RPMI7951 (cell line): ENCODE results near the gene IL36B. TPM values are rescaled to one million over a fixed set of nuclear protein-coding genes. Genes with fewer than 3 reads are reported as not detected.
A peak's percentile ranks its signal among the peaks of the same experiment; 100 is the strongest.
"Not testable (repeated sequence)": the region's sequence is repeated elsewhere in the genome, so short reads cannot be mapped to it uniquely, and the experiment has no call there.

Experiments used
- DNase-seq: peaks from one replicate; pipeline ENCODE4 v3.0.0-alpha.2; 2012; ENCODE audit warnings: low read depth
- total RNA-seq: library from RNA; depleted of rRNA; stranded (reverse); fragments of >200 nt; shearing (Covaris generic); gene quantifications from 2 replicates; pipeline ENCODE4 v1.2.3, GENCODE V29; 2014; rRNA removed

Gene IL36B
- not detected in 2 replicates for total RNA-seq

- DNase-seq, result no peak
Measured at GRCh38 chr2:113052396-113052917, at the start of gene IL36B. Gene IL36B (minus strand): TSS chr2:113052867.

GRCh38 chr2:113102133-113102532 lies 49.5 kb upstream of the IL36B start:
- no peak for DNase-seq

- no peak for DNase-seq
Measured at GRCh38 chr2:113098532-113098931, 45.9 kb upstream of the IL36B start.

- DNase-seq, result no peak
Measured at GRCh38 chr2:113098041-113098440, 45.4 kb upstream of the IL36B start.

GRCh38 chr2:113096842-113097618 lies 44.4 kb upstream of the IL36B start:
- not testable (repeated sequence) for DNase-seq

- not testable (repeated sequence) for DNase-seq
Measured at GRCh38 chr2:113096306-113096705, 43.6 kb upstream of the IL36B start.

- no peak for DNase-seq
Measured at GRCh38 chr2:113093613-113093977, 40.9 kb upstream of the IL36B start.

- no peak for DNase-seq
Measured at GRCh38 chr2:113092864-113093612, 40.4 kb upstream of the IL36B start.

GRCh38 chr2:113091231-113091896 lies 38.7 kb upstream of the IL36B start:
- no peak for DNase-seq

GRCh38 chr2:113089916-113090315 lies 37.2 kb upstream of the IL36B start:
- no peak for DNase-seq

- DNase-seq, result no peak
Measured at GRCh38 chr2:113088213-113088992, 35.7 kb upstream of the IL36B start.

- DNase-seq, result no peak
Measured at GRCh38 chr2:113085542-113085941, 32.9 kb upstream of the IL36B start.

- DNase-seq, result peak; percentile 17
Measured at GRCh38 chr2:113084249-113085000, 31.8 kb upstream of the IL36B start.

GRCh38 chr2:113083296-113083695 lies 30.6 kb upstream of the IL36B start:
- DNase-seq, result peak; percentile 16

- no peak for DNase-seq
Measured at GRCh38 chr2:113081488-113082210, 29.0 kb upstream of the IL36B start.

GRCh38 chr2:113080134-113080533 lies 27.5 kb upstream of the IL36B start:
- peak; percentile 41 for DNase-seq

GRCh38 chr2:113079131-113079530 lies 26.5 kb upstream of the IL36B start:
- peak; percentile 49 for DNase-seq

GRCh38 chr2:113078350-113078839 lies 25.7 kb upstream of the IL36B start:
- DNase-seq, result peak; percentile 64

GRCh38 chr2:113077921-113078320 lies 25.3 kb upstream of the IL36B start:
- DNase-seq, result peak; percentile 59
